Neutrophil (primary cell): Measurements from ENCODE around the gene CREB5.

ENCODE experiments used
- H3K27ac ChIP-seq: fragments of 200-600 bp; sonication (generic); 2 replicates; pipeline ENCODE4 v1.5.1; 2016; ENCODE audit warnings: mild to moderate bottlenecking, moderate library complexity
- H3K27me3 ChIP-seq: fragments of 200-600 bp; sonication (generic); 2 replicates; pipeline ENCODE4 v1.6.0; 2016; ENCODE audit warnings: mild to moderate bottlenecking
- H3K36me3 ChIP-seq: fragments of 200-600 bp; sonication (generic); 2 replicates; pipeline ENCODE4 v1.5.1; 2017
- H3K4me1 ChIP-seq, 2 experiments: fragments of 200-600 bp in 1 of 2; sonication (generic) in 1 of 2; 1 replicate in 1 of 2; 2 replicates in 1 of 2; pipeline versions ENCODE4 v1.5.1 to v1.6.1; 2013 to 2016; ENCODE audit warnings: low read depth in 1 of 2, low read length in 1 of 2, mild to moderate bottlenecking in 1 of 2, moderate library complexity in 1 of 2; ENCODE audit not compliant: control insufficient read depth in 1 of 2, insufficient read depth in 1 of 2
- H3K4me3 ChIP-seq, 2 experiments: fragments of 200-600 bp in 1 of 2; sonication (generic) in 1 of 2; 1 replicate in 1 of 2; 2 replicates in 1 of 2; pipeline ENCODE4 v1.5.1; 2013 to 2016; ENCODE audit warnings: low read depth in 1 of 2, low read length in 1 of 2, mild to moderate bottlenecking in 1 of 2, moderate library complexity in 1 of 2
- H3K9me3 ChIP-seq: fragments of 200-600 bp; sonication (generic); 2 replicates; pipeline ENCODE4 v1.5.1; 2016
- TF ChIP-seq, protein P1 (sequence below): fragments of 200-600 bp; sonication (generic); IDR thresholded peaks from 2 replicates; pipeline ENCODE4 v1.5.1; 2016; ENCODE audit warnings: antibody characterized with exemption

CREB5 gene

DNA sequence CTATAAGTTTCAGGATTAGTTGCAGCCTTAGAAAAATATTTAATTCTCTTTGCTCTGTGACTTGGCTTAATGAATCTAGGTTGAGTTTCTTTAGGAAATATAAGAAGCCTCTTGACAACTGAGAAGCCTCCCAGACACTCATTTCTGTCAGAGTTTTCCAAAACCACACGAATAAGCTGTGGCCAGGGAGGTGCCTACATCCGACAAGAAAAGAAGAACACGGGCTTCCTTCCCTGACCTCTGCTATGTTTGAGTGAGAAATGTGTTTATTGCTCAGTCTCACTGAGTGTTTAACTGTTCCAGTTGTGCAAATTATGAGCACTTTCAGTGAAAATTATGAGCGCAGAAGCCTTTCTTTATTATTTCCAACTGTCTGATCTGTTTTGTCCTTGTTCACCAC is 440.8 kb downstream of the CREB5 start:
- Histone ChIP-seq H3K9me3 (no peaks in the 10 kb centered on the region), H3K27ac (no peak overlapping the region), H3K27me3 (peaks cover 94% of the 10 kb centered on the region), H3K36me3 (no peaks in the 10 kb centered on the region), H3K4me1 (peaks cover 7 to 10% of the 10 kb centered on the region in 2 experiments), H3K4me3 (peak overlapping the region in 1 of 2 experiments; percentile 71)
- TF ChIP-seq, protein P1, sequence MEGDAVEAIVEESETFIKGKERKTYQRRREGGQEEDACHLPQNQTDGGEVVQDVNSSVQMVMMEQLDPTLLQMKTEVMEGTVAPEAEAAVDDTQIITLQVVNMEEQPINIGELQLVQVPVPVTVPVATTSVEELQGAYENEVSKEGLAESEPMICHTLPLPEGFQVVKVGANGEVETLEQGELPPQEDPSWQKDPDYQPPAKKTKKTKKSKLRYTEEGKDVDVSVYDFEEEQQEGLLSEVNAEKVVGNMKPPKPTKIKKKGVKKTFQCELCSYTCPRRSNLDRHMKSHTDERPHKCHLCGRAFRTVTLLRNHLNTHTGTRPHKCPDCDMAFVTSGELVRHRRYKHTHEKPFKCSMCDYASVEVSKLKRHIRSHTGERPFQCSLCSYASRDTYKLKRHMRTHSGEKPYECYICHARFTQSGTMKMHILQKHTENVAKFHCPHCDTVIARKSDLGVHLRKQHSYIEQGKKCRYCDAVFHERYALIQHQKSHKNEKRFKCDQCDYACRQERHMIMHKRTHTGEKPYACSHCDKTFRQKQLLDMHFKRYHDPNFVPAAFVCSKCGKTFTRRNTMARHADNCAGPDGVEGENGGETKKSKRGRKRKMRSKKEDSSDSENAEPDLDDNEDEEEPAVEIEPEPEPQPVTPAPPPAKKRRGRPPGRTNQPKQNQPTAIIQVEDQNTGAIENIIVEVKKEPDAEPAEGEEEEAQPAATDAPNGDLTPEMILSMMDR: no peak

DNA sequence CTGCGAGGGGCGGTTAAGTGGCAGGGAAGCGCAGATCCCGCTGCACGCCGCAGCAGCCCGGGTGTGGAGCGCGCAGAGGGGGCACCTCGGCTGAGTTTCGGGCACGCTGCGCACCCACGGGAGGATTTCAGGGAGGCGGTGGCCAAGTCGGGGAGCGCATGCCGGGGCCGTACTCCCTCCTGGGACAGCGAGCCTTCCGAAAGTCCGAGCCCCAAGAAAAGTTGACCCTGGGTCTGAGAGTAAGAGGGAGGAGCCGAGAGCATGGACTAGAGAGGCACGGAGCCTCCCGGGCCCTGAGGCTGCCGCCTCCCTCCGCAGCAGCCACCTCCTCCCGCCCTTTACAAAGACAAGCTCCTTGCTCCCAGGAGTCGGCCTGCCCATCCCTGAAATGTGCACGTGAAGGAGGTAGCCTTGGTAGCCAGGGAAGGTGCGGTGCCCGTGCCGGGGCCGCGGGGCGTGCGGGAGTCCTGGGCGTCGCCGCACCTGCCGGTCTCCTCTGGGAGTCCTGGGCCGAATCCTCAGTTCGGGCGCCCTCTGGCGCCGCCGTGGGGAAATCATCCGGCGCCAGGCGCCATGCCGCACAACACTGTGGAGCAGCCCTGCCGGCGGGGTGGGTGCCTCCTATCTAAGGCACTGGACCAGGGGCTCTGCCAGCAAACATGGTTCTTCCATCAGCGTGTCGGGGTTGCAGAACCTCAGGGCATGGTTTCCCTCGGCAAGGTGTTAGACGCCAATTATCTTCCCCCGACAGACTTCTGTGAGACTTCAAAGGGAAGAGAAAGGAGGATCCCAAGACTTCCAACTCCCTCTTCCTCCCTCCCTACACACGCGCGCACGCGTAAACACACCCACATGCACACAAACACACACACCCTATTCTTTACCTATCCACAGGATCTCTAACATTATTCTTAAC is 441.8 kb downstream of the CREB5 start:
- H3K27ac ChIP-seq: no peak overlapping the region
- peaks cover 99% of the 10 kb centered on the region for H3K27me3 ChIP-seq
- TF ChIP-seq, protein P1: peak; percentile 84
- no peaks in the 10 kb centered on the region for H3K9me3 ChIP-seq
- peaks cover 7 to 10% of the 10 kb centered on the region in 2 experiments for H3K4me1 ChIP-seq
- peak overlapping the region; percentile 63 to 71 for H3K4me3 ChIP-seq
- no peaks in the 10 kb centered on the region for H3K36me3 ChIP-seq

DNA sequence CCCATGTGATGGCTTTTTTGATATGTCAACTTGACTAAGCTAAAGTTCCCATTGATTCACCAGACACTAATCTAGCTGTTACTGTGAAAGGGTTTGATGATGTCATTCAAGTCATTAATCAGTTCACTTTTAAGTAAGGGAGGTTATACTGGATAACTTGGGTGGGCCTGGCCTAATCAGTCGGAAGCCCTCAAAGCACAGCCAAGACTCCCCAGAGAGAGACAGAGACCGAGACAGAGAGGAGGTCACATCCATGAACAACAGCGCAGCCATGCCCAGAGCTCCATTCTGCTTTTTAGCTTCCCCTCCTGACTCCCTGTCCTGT is 442.4 kb downstream of the CREB5 start:
- H3K36me3 ChIP-seq: no peaks in the 10 kb centered on the region
- H3K4me3 ChIP-seq: no peak overlapping the region
- peaks cover 7 to 10% of the 10 kb centered on the region in 2 experiments for H3K4me1 ChIP-seq
- H3K9me3 ChIP-seq: no peaks in the 10 kb centered on the region
- no peak overlapping the region for H3K27ac ChIP-seq
- H3K27me3 ChIP-seq: peaks cover 99% of the 10 kb centered on the region
- TF ChIP-seq, protein P1: no peak

DNA sequence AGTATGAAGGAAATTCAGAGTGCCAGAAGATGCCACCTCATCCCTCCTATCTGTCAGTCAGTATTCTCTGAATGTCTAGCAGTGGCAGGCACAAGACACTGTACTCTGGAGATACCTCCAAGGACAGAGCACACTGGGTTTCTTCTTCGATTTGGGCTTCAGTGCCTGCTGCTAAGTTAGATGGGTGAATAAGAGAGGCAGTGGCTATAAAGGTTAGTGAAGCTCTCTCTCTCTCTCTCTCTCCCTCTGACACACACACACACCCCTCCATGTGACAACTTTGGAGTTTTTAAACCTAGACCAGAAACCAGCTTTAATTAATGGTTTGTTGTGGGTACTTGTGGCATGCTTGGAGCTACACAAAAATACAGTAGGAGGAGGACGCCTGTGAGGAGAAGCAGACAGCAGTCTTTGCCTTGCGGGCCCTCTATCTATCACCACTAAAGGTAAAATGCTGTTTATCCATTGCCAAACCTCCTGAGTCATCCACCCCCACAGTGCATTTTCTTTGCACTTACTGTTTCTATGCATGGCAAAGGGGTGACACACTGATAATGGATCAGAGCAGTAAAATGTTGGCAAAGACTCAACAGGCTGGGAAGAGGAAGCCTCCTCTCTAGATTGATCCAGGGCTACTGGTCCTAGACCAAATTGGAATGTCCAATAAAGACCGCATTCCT is 443.4 kb downstream of the CREB5 start:
- Histone ChIP-seq H3K9me3 (no peaks in the 10 kb centered on the region), H3K36me3 (no peaks in the 10 kb centered on the region), H3K27ac (no peak overlapping the region), H3K4me3 (no peak overlapping the region), H3K27me3 (peaks cover 97% of the 10 kb centered on the region), H3K4me1 (peaks cover 7 to 10% of the 10 kb centered on the region in 2 experiments)
- TF ChIP-seq, protein P1: no peak

DNA sequence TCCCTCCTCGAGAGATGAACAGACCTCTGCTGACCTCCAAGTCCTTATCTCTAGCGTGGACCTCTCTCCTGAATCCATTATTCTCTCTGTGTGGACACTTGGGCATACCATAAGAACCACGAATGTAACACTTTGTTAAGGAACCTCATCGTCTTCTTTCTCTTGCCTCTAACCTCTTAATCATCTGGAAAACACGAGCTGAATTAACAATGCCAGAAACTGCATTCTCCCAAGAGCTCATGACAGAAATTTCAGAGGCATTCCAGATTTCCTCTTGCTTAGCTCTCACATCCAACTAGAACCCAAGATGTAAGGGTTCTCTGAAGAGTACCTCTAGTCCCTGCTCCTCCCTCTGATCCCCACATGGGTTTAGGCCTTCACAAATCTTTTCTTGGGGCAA is 444.3 kb downstream of the CREB5 start:
- H3K27me3 ChIP-seq: peaks cover 87% of the 10 kb centered on the region
- H3K9me3 ChIP-seq: no peaks in the 10 kb centered on the region
- no peaks in the 10 kb centered on the region for H3K36me3 ChIP-seq
- peaks cover 7 to 10% of the 10 kb centered on the region in 2 experiments for H3K4me1 ChIP-seq
- TF ChIP-seq, protein P1: no peak
- no peak overlapping the region for H3K4me3 ChIP-seq
- H3K27ac ChIP-seq: no peak overlapping the region
